ENCODE data around the gene GGPS1.
"Not testable (repeated sequence)": the region's sequence is repeated elsewhere in the genome, so short reads cannot be mapped to it uniquely, and the experiment has no call there.

GGPS1 gene

DNA sequence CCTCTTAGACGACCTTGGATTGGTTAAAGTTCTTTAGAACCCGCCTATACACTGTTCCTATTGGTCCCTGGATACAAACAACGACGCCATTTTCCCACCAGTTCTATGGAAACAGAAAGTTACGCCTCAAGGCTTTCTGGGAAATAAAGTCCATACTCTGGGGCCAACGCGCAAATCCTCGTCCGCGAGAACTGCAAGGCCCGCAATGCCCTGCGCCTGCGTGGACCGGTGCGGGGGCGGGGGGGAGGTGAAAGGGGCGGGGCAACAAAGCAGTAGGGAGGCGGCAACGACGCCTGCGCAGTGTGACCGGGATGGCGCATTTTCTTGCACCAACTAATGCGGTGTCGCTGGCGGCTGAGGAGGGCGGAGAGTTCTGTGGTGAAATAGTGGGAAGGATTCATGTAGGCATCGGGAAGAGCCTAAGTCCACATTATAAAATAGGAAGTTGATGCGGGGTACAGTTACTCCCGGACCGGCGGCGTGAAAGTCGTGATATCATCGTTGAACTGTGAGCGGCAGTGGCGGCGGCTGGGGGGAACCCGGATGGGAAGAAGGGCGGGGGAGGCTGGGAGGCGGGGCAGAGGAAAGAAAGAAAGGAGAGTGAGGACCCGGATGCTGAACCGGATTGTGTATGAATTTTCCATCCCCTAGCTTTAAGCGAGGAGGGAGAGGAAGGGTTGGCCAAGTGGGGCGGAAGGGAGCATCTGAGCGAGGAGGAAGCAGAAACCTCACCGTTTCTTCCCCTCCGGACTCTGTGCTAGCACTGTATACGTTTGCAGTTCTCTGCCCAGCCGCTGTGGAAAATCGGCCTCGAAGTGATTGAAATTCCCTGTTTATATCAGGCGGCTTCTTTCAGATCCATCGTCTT is at the start of gene GGPS1:
Gene GGPS1, plus strand, starts transcription at position 300 of the 868 bp plus-strand sequence. CDS start 6,695 bp downstream, outside the sequence.
- DNase-seq, result peak; percentile 99
- TF ChIP-seq POLR2A (IDR thresholded peaks at IDR 0.05; ENCODE audit: low read length) (peak; percentile 71), GATA1 (IDR thresholded peaks at IDR 0.05; ENCODE audit: low read depth, low read length) (no peak)

DNA sequence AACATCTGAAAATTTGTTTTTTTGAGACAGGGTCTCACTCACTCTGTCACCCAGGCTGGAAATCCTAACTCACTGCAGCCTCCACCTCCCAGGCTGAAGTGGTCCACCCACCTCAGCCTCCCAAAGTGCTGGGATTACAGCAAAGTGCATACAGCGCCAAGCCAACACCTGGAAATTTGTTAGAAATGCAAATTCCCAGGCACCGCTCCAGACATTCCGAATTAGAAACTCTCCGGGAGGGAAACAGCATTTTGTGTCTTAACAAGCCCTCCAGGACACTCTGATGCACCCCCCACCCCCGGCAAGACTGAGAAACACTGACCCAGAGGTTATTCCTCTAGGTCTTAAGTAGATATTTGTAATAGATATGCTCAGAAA is 49.5 kb upstream of the GGPS1 start:
- TF ChIP-seq GATA1 (IDR thresholded peaks at IDR 0.05; ENCODE audit: low read depth, low read length), result no peak
- DNase-seq, result no peak

DNA sequence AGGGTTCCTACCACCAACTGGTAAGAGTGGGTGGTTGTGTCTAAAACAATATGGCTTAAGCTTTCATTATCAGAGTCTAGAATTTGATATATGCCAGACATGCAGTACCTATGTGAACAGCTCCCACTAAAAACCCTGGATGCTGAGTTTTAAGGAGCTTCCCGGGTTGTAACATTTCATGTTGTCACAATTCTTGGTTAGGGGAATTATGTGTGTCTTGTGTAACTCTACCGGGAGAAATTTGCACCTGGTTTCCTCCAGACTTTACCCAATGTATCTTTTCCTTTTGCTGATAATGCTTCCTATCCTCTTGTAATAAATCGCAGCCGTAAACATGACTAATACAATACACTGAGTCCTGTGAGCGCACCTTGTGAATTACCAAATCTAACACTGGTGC is 48.7 kb upstream of the GGPS1 start:
- no peak for DNase-seq
- TF ChIP-seq GATA1 (IDR thresholded peaks at IDR 0.05; ENCODE audit: low read depth, low read length), result no peak
- TF ChIP-seq POLR2A (IDR thresholded peaks at IDR 0.05; ENCODE audit: low read length), result no peak

DNA sequence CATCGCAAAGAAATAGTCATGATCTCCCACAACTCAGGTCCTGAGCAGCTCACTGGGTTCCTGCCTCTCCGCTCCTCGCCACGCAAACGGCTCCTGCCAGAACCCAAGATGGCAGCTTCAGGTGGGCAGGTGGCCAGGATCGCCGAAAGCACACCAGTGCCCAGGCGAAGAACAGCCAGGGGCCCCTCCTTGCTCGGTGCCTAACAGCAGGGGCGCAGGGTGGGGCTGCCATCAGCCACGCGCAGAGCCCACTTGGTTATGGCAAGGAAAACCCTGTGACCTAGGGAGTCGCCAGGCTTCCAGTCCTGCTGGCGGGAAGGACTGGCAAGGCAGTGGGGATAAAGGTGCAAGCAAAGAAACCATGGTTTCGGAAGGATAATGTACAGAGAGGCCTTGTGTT is 47.9 kb upstream of the GGPS1 start:
- TF ChIP-seq POLR2A (IDR thresholded peaks at IDR 0.05; ENCODE audit: low read length) (no peak), GATA1 (IDR thresholded peaks at IDR 0.05; ENCODE audit: low read depth, low read length) (no peak)

DNA sequence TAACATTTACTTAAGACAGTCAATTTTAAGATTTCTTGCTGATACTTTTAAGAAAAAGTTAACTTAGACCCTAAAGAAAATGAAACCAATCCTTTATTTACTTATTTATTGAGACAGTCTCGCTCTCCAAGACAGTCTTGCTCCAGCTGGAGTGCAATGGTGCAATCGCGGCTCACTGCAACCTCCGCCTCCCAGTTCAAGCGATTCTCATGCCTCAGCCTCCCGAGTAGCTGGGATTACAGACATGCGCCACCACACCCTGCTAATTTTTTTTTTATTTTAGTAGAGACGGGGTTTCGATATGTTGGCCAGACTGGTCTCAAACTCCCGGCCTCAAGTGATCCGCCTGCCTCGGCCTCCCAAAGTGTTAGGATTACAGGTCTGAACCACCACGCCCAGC is 44.7 kb upstream of the GGPS1 start:
- DNase-seq, result not testable (repeated sequence)

More for the DNA sequence above, 47.9 kb upstream of the GGPS1 start:
- no peak for DNase-seq

DNA sequence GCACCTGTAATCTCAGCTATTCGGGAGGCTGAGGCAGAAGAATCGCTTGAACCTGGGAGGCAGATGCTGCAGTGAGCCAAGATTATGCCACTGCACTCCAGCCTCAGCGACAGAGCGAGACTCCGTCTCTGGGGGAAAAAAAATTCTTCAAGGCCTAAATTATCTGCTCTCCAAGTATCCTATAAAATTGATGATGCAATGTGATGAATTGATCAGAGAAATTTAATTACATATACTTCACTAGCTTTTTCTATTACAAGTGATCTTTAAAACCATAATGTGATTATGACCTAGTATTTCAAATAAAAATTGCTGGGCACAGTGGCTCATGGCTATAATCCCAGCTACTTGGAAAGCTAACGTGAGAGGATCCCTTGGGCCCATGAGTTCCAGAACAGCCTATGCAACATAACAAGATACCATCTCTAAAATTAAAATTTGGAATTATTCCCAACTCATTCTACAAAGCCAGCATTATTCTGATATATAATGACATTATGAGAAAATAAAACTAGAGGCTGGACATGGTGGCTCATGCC is 44.1 kb upstream of the GGPS1 start:
- DNase-seq, result no peak
- TF ChIP-seq GATA1 (IDR thresholded peaks at IDR 0.05; ENCODE audit: low read depth, low read length), result no peak
- no peak for TF ChIP-seq POLR2A (IDR thresholded peaks at IDR 0.05; ENCODE audit: low read length)

DNA sequence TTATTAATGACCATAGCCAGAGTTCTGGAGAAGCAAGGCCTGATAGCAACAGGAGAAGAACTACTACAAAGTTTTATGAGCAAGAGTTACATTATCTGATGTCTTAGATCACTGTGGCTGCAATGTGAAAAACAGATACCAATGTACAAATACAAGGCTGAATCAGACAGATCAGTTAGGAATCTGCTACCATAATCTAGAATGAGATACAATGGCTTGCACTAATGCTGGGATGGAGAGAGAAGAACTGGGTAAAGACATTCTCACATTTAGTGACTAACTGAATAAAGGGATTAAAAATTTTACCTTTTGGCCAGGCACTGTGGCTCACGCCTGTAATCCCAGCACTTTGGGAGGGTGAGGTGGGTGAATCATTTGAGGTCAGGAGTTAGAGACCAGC is 41.7 kb upstream of the GGPS1 start:
- TF ChIP-seq GATA1 (IDR thresholded peaks at IDR 0.05; ENCODE audit: low read depth, low read length) (no peak), POLR2A (IDR thresholded peaks at IDR 0.05; ENCODE audit: low read length) (no peak)
- DNase-seq, result peak in 1 of 2 experiments; percentile 35

DNA sequence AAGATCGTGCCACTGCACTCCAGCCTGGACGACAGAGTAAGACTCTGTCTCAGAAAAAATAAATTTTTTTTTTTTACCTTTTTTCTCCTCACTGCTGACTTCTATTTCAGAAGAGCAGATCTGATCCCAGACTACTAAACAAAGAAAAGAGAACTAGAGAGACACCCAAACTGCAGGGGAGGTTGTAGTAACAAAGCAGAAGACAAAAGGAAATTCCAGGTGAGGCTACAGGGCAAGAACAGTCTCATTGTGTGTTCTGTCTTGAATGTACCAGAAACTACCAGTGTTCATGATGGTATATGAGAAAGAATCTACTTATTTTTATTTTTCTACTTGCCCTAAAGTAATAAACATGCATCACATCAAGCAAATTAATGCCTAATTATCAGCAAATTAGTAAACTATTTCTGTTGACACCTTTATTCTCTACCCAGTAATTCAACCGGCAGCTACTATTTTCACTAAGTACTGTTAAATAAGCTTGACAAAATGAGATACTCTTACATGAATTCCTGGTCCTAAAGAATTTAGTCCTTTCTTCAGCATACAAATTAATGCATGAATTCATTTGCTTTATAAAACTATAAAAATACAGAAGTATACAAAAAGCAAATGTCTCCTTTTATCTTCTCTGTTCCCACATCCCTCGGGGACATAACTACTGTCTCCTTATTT is 41.0 kb upstream of the GGPS1 start:
- DNase-seq, result no peak
- TF ChIP-seq POLR2A (IDR thresholded peaks at IDR 0.05; ENCODE audit: low read length), result no peak
- TF ChIP-seq GATA1 (IDR thresholded peaks at IDR 0.05; ENCODE audit: low read depth, low read length), result no peak

DNA sequence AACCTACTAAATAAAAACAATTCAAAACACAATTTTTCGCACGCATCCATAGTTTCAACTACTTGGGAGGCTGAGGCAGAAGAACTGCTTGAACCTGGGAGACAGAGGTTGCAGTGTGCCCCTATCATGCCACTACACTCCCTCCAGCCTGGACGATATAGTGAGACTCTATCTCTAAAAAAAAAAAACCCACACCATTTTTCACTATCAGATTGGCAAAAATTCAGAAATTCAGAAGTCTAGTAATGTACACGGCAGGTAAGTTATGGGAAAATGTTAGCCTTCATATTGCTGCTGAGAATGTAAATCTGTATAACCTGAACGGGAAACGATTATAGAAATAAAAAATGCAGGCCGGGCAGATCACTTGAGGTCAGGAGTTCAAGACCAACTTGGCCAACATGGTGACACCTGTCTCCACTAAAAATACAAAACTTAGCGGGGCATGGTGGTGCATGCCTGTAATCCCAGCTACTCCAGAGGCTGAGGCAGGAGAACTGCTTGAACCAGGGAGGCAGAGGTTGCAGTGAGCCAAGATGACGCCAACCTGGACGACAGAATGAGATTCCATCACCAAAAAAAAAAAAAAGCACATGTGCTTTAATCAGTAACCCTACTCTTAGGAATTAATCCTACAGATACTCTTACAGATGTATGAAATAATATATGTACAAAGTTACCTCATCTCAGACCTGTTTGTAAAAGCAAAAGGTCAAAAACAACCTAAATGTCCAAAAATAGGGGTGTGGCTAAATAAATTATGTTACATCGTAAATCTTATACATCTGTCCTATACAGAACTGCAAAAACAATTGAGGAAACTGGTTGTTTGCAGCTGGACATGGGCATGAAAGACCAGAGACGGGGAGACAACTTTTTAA is 38.3 kb upstream of the GGPS1 start:
- no peak for TF ChIP-seq GATA1 (IDR thresholded peaks at IDR 0.05; ENCODE audit: low read depth, low read length)
- no peak for TF ChIP-seq POLR2A (IDR thresholded peaks at IDR 0.05; ENCODE audit: low read length)
- peak; percentile 17 to 56 for DNase-seq

DNA sequence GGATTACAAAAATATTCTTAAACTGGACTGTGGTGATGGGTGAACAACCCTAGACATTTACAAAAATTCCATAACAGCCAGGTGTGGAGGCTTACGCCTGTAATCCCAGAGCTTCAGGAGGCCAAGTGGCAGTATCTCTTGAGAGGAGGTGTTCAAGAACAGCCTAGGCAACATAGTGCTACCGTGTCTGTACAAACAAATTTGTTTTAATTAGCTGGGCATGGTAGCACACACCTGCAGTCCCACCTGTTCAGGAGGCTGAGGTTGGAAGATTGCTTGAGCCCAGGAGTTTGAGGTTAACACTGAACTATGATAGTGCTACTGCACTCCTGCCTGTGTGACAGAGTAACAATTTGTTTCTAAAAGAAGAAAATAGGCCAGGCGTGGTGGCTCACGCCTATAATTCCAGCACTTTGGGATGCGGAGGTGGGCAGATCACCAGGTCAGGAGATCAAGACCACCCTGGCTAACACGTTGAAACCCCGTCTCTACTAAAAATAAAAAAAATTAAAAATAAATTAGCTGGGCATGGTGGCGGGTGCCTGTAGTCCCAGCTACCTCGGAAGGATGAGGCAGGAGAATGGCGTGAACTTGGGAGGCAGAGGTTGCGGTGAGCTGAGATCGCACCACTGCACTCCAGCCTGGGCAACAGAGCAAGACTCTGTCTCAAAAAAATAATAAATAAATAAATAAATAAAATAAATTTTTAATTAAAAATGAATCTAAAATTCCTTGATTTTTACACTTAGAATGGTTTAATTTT is 37.4 kb upstream of the GGPS1 start:
- TF ChIP-seq POLR2A (IDR thresholded peaks at IDR 0.05; ENCODE audit: low read length) (no peak), GATA1 (IDR thresholded peaks at IDR 0.05; ENCODE audit: low read depth, low read length) (no peak)

DNA sequence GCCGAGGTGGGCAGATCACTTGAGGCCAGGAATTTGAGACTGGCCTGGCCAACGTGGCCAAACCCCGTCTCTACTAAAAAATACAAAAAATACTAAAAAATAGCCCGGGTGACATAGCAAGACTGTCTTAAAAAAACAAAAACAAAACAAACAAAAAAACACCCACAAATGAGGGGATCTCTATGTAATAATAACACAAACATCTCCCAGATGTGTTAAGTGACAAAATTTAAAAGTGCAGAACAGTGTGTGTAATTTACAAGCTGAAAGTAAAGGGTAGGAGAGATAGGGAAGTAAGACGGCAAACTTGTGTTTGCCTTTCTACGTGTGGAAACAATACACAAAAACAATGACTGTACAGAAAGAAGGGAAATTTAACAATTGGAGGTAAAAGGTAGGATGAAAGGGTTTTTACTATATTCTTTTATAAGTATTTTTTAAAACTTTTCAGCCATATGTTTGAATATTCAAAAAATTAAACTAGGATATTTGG is 36.7 kb upstream of the GGPS1 start:
- TF ChIP-seq GATA1 (IDR thresholded peaks at IDR 0.05; ENCODE audit: low read depth, low read length), result no peak
- TF ChIP-seq POLR2A (IDR thresholded peaks at IDR 0.05; ENCODE audit: low read length), result no peak
- DNase-seq, result no peak

More for the DNA sequence above, 37.4 kb upstream of the GGPS1 start:
- no peak for DNase-seq

DNA sequence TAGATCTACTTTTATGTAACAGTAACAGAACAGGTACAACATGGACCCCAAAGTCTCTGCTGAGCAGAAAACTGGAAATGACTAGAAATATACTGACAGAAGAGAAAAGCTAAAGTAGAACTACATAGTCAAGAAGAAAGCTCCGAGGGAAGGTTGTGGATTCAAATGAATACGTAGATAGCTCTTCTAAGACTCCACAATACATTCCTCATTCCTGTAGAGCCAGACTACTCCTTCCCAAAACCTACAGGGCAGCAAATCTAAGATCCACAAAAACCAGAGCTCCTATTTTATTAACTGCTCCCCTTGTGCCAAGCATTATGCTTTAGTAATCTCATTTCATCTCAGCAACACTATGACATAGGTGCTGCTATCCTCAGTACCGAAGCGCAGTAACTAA is 35.6 kb upstream of the GGPS1 start:
- DNase-seq, result no peak
- no peak for TF ChIP-seq GATA1 (IDR thresholded peaks at IDR 0.05; ENCODE audit: low read depth, low read length)
- TF ChIP-seq POLR2A (IDR thresholded peaks at IDR 0.05; ENCODE audit: low read length), result no peak
